Subcutaneous adipose tissue (tissue), 4 donors: ENCODE measurements around the gene MOB1B. TPM values are rescaled to one million over a fixed set of nuclear protein-coding genes. Genes with fewer than 3 reads are reported as not detected.

Source experiments
- total RNA-seq, 4 donors: library from RNA; depleted of rRNA; stranded (reverse); fragments of >200 nt; gene quantifications; one replicate each; pipeline ENCODE4 v1.1.0, GENCODE V29; 2016
- TF ChIP-seq, protein P1 (sequence below): fragments of 450-650 bp; IDR thresholded peaks from one replicate; pipeline ENCODE4 v1.5.1; 2016; ENCODE audit warnings: low read depth, mild to moderate bottlenecking, control low read depth, antibody characterized with exemption, moderate library complexity

MOB1B gene
- total RNA-seq, 4 donors from 2014 or later, result 10.9 to 23.6 (median 18.8) TPM

DNA sequence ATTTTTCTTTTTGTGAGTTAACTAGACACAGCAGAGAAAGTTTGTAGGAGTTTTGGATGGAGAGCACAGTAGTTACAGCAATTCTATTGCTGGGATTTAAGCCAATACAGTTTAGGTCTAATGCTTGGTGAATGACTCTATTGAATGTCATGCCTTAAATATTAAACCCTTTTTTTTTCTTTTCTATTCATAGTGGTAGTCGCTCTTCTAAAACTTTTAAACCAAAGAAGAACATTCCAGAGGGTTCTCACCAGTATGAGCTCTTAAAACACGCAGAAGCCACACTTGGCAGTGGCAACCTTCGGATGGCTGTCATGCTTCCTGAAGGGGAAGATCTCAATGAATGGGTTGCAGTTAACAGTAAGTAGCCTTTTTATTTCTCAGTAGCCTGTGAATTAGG is 56.5 kb downstream of the MOB1B start:
- TF ChIP-seq, protein P1, sequence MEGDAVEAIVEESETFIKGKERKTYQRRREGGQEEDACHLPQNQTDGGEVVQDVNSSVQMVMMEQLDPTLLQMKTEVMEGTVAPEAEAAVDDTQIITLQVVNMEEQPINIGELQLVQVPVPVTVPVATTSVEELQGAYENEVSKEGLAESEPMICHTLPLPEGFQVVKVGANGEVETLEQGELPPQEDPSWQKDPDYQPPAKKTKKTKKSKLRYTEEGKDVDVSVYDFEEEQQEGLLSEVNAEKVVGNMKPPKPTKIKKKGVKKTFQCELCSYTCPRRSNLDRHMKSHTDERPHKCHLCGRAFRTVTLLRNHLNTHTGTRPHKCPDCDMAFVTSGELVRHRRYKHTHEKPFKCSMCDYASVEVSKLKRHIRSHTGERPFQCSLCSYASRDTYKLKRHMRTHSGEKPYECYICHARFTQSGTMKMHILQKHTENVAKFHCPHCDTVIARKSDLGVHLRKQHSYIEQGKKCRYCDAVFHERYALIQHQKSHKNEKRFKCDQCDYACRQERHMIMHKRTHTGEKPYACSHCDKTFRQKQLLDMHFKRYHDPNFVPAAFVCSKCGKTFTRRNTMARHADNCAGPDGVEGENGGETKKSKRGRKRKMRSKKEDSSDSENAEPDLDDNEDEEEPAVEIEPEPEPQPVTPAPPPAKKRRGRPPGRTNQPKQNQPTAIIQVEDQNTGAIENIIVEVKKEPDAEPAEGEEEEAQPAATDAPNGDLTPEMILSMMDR, result no peak

DNA sequence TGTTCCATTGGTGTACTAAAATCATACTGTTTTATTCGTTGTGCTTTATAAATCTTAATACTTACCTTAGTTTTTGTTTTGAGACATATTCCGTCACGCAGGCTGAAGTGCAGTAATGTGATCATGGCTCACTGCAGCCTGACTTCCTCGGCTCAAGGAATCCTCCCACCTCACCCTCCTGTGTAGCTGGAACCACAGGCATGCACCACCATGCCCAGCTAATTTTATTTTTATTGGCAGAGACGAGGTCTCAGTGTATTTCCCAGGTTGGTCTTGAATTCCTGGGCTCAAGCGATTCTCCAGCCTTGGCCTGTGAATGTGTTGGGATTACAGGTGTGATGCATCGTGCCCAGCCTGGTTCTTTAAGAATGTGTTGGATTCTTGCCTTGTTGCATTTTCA is 66.9 kb downstream of the MOB1B start:
- TF ChIP-seq, protein P1, result no peak

DNA sequence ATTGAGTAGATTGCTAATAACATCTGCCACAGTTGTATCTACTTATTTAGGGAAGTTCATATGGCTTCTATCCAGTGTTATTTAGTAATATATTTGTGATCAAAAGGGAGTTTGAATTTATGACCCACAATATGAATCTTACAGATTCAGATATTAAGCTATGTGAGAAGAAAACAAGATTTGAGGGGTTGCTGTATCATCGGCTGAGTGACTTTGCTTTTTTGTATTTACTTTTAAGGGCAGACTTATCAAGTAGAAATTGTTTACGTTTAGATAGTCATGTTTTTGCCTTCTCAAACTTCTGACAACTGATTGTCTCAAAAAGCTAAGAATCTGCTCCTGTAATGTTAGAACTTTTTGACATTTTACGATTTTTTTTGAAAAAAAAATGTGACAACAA is 74.1 kb downstream of the MOB1B start:
- TF ChIP-seq, protein P1, result no peak

DNA sequence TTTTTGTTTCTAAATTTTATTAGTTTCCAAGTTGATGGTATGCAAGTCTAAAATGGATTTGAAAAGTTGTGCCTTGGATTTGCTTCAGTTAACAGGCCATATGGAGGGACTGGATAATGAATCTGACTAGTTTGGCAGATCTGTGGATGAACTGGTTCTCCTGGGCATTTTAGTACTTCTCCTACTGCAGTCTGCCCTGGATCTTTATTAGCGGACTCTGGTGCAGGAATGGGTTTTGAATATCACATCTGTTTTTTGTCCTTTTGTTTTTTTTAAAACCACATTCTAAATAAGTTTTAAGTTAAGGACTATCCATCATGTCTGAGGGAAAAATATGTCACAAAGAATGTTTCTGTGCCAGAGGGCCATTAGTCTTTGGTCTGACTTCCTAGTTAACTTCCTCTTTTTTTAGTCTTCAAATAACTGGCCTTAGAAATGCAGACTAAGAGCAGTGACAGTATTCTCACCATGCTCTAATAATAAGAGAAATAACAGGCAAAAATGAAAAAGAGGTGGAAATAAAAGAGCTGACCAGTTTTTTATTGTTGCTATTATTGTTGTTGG is 77.4 kb downstream of the MOB1B start:
- TF ChIP-seq, protein P1, result no peak

DNA sequence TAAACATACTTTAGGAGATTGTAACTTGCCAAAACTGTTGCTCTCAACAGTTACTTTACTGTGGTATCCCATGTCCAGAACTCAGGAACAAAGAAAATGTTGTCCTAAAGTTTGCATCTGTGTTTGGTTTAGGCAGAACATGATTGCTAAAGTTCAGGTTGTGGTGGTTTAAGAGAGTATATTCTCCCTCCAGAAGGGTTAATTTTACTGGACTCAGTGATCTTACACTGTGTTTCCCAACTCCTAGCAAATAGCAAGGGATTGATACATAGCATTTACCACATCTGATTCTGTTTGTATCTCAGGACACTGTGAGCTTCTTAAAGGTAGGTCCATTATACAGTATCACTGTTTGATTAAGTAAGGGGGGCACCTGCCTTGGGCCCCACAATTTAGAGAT is 78.0 kb downstream of the MOB1B start:
- TF ChIP-seq, protein P1, result no peak

DNA sequence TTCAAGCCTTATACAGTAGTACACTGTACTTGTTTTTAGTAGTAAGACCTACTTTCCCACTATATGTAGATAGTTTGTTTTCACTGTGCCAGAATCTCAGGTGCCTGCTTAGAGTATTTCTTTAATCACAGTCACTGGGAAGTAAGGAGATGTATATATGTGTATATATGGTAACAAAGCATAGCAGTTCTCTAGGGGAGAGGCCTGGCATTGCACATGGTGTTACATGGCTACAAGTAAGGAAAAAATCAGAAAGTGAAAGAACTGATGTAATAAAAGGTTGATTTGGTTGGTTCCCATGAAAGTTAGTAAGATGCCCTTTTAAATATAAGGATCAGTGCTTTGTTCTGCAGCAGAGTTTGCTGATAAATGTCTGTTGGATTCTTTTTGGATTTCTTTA is 81.9 kb downstream of the MOB1B start:
- TF ChIP-seq, protein P1, result no peak

DNA sequence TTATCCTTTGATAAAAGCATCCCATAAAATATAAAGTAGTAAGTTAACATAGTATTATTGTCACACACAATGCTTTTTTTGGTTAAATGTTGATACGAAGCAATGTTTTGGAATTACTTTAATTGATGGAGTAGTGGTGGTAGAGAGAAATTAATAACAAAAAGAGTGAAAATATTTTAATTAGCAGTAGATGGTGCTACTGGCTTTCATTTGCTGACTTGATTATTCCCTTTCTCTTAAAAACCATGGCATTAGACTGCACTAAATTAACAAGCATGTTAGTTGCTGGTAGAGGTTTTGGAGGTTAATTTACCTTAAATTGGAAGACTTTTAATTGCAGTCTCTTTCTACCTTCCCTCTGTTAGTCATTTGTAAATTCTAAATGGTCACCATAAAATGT is 82.4 kb downstream of the MOB1B start:
- TF ChIP-seq, protein P1, result no peak

DNA sequence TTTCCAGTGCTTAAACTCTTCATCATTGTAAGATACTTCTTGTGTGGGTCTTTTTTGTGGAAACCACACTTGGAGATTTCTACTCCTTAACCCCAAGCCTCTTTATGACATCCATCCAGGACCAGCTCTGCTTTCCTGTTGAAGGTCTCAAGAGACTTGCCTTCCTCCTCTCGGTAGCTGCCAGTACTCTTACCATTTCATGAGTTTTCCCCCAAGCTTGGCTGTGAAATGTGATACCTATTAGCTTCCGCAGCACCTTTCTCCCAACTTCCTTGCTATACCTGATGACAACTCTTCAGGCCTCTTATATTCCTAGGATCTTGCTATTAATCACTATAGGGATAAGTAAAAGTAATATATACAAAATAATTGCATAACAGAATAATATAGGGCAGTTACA is 89.4 kb downstream of the MOB1B start:
- TF ChIP-seq, protein P1, result no peak
